ENCODE results near the gene PIGC. TPM values are rescaled to one million over a fixed set of nuclear protein-coding genes. Genes with fewer than 3 reads are reported as not detected.

Gene PIGC
- total RNA-seq, 2 experiments from 2014 or later, result 23.7 to 27.1 TPM

GRCh38 chr1:172423336-172423735 is 20.5 kb downstream of the PIGC start:
- H3K9me3 ChIP-seq (ENCODE audit: control insufficient read depth in 1 of 2, insufficient read depth in 1 of 2, low read length in 2 of 2), result no peaks in the 10 kb centered on the region
- no peaks in the 10 kb centered on the region for H3K9me3 Mint-ChIP-seq
- no peak for ATAC-seq (ENCODE audit: poor library complexity)
- peaks cover 9% of the 10 kb centered on the region for H3K4me1 ChIP-seq (ENCODE audit: insufficient read depth, low read length)
- no peak overlapping the region for H3K27ac Mint-ChIP-seq
- no peak overlapping the region for H3K4me3 Mint-ChIP-seq
- DNase-seq, result no peak
- H3K27ac ChIP-seq (ENCODE audit: low read depth in 1 of 2, low read length in 2 of 2), result no peak overlapping the region
- no peaks in the 10 kb centered on the region for H3K36me3 ChIP-seq (ENCODE audit: insufficient read depth, low read length)
- TF ChIP-seq, protein P1, sequence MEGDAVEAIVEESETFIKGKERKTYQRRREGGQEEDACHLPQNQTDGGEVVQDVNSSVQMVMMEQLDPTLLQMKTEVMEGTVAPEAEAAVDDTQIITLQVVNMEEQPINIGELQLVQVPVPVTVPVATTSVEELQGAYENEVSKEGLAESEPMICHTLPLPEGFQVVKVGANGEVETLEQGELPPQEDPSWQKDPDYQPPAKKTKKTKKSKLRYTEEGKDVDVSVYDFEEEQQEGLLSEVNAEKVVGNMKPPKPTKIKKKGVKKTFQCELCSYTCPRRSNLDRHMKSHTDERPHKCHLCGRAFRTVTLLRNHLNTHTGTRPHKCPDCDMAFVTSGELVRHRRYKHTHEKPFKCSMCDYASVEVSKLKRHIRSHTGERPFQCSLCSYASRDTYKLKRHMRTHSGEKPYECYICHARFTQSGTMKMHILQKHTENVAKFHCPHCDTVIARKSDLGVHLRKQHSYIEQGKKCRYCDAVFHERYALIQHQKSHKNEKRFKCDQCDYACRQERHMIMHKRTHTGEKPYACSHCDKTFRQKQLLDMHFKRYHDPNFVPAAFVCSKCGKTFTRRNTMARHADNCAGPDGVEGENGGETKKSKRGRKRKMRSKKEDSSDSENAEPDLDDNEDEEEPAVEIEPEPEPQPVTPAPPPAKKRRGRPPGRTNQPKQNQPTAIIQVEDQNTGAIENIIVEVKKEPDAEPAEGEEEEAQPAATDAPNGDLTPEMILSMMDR (IDR thresholded peaks at IDR 0.05), result no peak
- no peaks in the 10 kb centered on the region for H3K27me3 ChIP-seq (ENCODE audit: control insufficient read depth in 1 of 2, insufficient read depth in 2 of 2, low read length in 2 of 2)
- H3K4me1 Mint-ChIP-seq (ENCODE audit: low read depth), result peaks cover 19% of the 10 kb centered on the region
- POLR2A ChIA-PET, result no interaction called here
- H3K27me3 Mint-ChIP-seq, result no peaks in the 10 kb centered on the region
- CTCF ChIA-PET, result no interaction called here
- H3K36me3 Mint-ChIP-seq (ENCODE audit: low read depth), result no peaks in the 10 kb centered on the region
- intact Hi-C loops (cut with DNase I, micrococcal nuclease), result no loop called here
- H3K4me3 ChIP-seq (ENCODE audit: low read length), result no peak overlapping the region

GRCh38 chr1:172421974-172422604 is 21.8 kb downstream of the PIGC start:
- no peaks in the 10 kb centered on the region for H3K36me3 ChIP-seq (ENCODE audit: insufficient read depth, low read length)
- no peaks in the 10 kb centered on the region for H3K4me1 ChIP-seq (ENCODE audit: insufficient read depth, low read length)
- no peaks in the 10 kb centered on the region for H3K36me3 Mint-ChIP-seq (ENCODE audit: low read depth)
- H3K4me1 Mint-ChIP-seq (ENCODE audit: low read depth), result peaks cover 19% of the 10 kb centered on the region
- DNase-seq (no peak), ATAC-seq (ENCODE audit: poor library complexity) (no peak)
- intact Hi-C loops (cut with DNase I, micrococcal nuclease), result no loop called here
- TF ChIP-seq, protein P1 (IDR thresholded peaks at IDR 0.05), result no peak
- H3K27me3 Mint-ChIP-seq, result no peaks in the 10 kb centered on the region
- ChIA-PET CTCF (no interaction called here), POLR2A (interaction anchor here (0.5 kb wide), 1 partner anchor 679 kb away, joined by 4 read pairs; no protein-coding TSS in a partner anchor)
- no peaks in the 10 kb centered on the region for H3K9me3 ChIP-seq (ENCODE audit: control insufficient read depth in 1 of 2, insufficient read depth in 1 of 2, low read length in 2 of 2)
- no peak overlapping the region for H3K4me3 Mint-ChIP-seq
- no peak overlapping the region for H3K27ac ChIP-seq (ENCODE audit: low read depth in 1 of 2, low read length in 2 of 2)
- H3K4me3 ChIP-seq (ENCODE audit: low read length), result no peak overlapping the region
- no peak overlapping the region for H3K27ac Mint-ChIP-seq
- no peaks in the 10 kb centered on the region for H3K9me3 Mint-ChIP-seq
- no peaks in the 10 kb centered on the region for H3K27me3 ChIP-seq (ENCODE audit: control insufficient read depth in 1 of 2, insufficient read depth in 2 of 2, low read length in 2 of 2)

- no peak for ATAC-seq (ENCODE audit: poor library complexity)
- H3K4me3 ChIP-seq (ENCODE audit: low read length), result no peak within 1 kb of the TSS
- intact Hi-C loops (cut with DNase I, micrococcal nuclease), result no loop called here
- ChIA-PET POLR2A (interaction anchor here (1.1 kb wide), 1 partner anchor 12 kb away, joined by 6 read pairs; no protein-coding TSS in a partner anchor), CTCF (interaction anchor here (1.9 kb wide), 1 partner anchor 23 kb away, joined by 4 read pairs; the partner anchor contains the start of gene PIGC)
- TF ChIP-seq, protein P1 (IDR thresholded peaks at IDR 0.05), result no peak
- H3K27ac Mint-ChIP-seq, result no peak within 1 kb of the TSS
- H3K4me3 Mint-ChIP-seq, result no peak within 1 kb of the TSS
- peaks cover 23% of the 10 kb centered on the region for H3K4me1 Mint-ChIP-seq (ENCODE audit: low read depth)
- H3K9me3 ChIP-seq (ENCODE audit: control insufficient read depth in 1 of 2, insufficient read depth in 1 of 2, low read length in 2 of 2), result no peaks in the 10 kb centered on the region
- no peak for DNase-seq
- no peaks in the 10 kb centered on the region for H3K9me3 Mint-ChIP-seq
- H3K36me3 Mint-ChIP-seq (ENCODE audit: low read depth), result no peaks in the 10 kb centered on the region
- H3K36me3 ChIP-seq (ENCODE audit: insufficient read depth, low read length), result no peaks in the 10 kb centered on the region
- no peaks in the 10 kb centered on the region for H3K27me3 Mint-ChIP-seq
- no peak within 1 kb of the TSS for H3K27ac ChIP-seq (ENCODE audit: low read depth in 1 of 2, low read length in 2 of 2)
- no peaks in the 10 kb centered on the region for H3K27me3 ChIP-seq (ENCODE audit: control insufficient read depth in 1 of 2, insufficient read depth in 2 of 2, low read length in 2 of 2)
- H3K4me1 ChIP-seq (ENCODE audit: insufficient read depth, low read length), result no peaks in the 10 kb centered on the region
These were observed 23.5 kb downstream of the PIGC start, which contains the start of gene C1orf105 for GRCh38 chr1:172420385-172420784. C1orf105 (plus strand) TSS chr1:172420685; CDS start chr1:172420886, 201 bp downstream.

All from CD4-positive, alpha-beta T cell (primary cell).